Stimulated activated CD4-positive, alpha-beta T cell treated with anti-CD3 and anti-CD28 coated beads, Interleukin-1b, Interleukin-23, amount 100 ng/mL, for 24 hours (primary cell): ENCODE data around the gene LOC128125822.
"Not testable (repeated sequence)": the region's sequence is repeated elsewhere in the genome, so short reads cannot be mapped to it uniquely, and the experiment has no call there.

Source experiments
- DNase-seq, 4 experiments: peaks; one replicate each; pipeline ENCODE4 v3.0.0-alpha.2; 2020; ENCODE audit warnings: low read depth in 4 of 4, low spot score in 1 of 4

The LOC128125822 gene

GRCh38 chr6:63581355-63582013 lies 9.2 kb downstream of the LOC128125822 start:
- no peak for DNase-seq

DNA sequence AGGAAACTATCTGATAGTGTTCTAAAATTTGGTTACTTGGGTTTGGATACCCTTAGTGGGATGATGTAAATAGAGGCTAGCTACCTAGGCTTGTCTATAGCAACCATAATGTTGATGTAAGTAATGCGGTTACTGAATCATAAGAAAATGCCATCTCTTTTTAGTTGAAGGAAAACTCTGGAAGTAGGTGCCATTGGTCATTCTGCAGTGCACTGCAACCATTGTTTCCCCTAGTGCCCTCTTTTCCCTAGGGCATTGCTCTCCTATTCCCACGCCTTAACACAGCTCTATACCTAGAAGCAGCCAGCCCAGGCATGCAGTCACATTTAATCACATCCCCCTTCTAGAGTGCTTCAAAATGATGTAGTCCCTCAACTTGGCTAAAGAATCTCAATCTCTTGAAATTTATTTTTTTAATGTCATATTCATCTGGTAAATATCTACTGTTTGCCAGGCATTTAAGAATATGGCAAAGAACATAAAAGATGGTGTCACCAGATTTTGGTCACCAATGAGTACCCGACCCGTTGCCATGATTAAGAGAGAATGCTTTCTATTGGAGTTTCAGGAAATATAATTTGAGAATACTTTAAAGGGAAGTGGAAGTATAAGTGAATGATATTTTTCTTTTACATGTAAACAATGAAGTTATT lies 10.4 kb downstream of the LOC128125822 start:
- DNase-seq, result no peak

DNA sequence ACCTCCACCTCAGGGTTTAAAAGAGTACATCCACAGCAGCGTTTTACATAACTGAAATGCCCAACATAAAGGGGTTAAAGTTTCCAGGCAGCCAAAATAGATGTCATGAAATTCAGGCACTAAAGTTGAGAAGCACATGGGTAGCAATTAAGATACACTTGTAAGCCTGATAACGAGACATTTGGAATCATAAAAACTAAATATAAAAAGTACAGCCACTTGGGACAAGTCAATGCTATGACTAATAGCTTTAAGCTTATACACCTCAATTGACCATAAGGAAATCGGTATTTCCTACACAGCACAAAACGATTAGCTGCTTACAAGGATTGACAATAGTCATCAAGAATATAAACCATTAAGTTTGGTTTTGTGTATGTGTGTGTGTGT lies 11.8 kb downstream of the LOC128125822 start:
- no peak for DNase-seq

GRCh38 chr6:63584566-63584965 lies 12.3 kb downstream of the LOC128125822 start:
- no peak for DNase-seq

DNA sequence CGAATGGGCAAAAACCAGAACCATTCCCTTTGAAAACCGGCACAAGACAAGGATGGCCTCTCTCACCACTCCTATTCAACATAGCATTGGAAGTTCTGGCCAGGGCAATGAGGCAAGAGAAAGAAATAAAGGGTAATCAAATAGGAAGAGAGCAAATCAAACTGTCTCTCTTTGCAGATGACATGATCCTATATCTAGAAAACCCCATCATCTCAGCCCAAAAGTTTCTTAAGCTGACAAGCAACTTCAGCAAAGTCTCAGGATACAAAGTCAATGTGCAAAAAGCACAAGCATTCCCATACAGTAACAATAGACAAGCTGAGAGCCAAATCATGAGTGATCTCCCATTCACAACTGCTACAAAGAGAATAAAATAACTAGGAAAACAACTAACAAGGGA lies 13.4 kb downstream of the LOC128125822 start:
- not testable (repeated sequence) for DNase-seq

DNA sequence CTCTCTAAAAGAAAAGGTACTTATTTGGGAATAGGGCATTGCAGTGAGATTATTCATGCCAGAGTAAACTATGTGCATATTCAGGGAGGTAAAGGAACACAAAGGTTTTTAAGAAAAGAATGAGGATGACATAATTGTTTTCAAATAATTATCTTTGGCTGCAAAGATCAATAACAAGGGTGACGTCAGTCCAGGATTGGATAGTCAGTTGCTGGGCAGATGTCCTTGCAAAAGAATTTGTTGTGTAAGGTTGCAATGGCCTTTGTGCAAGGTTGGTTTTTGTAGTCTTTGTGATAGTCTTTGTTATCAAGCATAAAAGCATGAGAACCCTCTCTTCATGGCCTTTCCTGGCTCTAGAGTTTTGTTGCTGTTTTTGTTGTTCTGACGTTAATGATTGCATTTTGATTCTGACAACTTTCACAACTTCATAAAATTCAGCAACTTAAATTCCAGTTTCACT lies 17.7 kb downstream of the LOC128125822 start:
- no peak for DNase-seq

GRCh38 chr6:63592886-63593285 lies 20.6 kb downstream of the LOC128125822 start:
- DNase-seq, result no peak

DNA sequence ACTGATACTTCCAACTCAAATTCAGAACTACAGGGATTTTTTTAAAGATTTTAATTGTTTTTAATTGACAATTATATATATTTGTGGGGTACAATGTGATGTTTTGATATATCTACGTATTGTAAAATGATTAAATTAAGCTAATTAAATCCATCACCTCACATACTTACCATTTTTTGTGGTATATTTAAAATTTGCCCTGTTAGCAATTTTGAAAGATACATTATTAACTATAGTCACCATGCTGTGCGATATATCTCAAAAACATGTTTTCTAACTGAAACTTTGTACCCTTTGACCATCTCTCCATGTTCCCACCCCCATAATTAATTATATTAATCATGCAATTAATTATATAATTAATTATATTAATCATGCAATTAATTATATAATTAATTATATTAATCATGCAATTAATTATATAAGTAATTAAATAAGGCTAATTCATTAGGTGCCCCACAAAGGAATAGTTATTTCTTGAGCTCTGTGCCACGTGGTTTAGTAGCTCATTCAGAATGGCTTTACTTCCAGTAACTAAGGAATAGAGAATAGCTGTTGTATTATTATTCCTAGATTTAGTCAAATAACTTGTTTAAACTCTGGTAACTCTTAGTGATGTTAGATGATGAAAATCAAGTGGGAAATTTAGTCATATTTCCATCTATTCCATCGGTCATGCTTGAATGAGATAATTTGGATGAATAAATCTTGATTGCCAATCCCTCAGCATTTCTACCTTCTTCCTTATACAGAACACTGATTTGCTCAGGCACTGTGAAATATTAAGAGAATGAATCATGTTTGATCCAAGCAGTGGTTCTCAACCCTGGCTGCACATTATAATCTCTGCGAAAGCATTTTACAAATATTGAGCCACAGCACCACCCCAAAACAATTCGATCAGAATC lies 25.1 kb downstream of the LOC128125822 start:
- DNase-seq, result no peak

- peak; percentile 17 to 54 (median 42) for DNase-seq
Observed at GRCh38 chr6:63598049-63599036, 26.1 kb downstream of the LOC128125822 start.

GRCh38 chr6:63599243-63599642 lies 27.0 kb downstream of the LOC128125822 start:
- DNase-seq, result no peak

DNA sequence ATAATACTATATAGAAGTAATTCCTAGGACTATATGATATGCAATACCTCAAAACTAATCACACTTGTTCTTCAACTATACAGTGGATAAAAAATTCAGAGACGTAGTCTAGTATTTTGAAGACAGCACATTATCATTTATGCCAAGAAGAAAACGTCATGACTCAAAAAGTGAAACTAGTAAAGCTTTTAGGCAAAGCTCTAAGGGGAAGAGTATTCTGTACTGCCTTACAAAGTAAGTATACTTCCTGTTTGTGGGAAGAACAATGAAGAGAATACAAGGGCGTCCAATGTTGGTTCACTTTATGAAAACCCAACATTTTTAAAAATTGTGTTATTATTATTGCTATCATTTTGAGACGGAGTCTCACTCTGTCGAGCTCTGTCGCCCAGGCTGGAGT lies 27.9 kb downstream of the LOC128125822 start:
- DNase-seq, result no peak

GRCh38 chr6:63609231-63609630 lies 37.0 kb downstream of the LOC128125822 start:
- DNase-seq, result no peak

DNA sequence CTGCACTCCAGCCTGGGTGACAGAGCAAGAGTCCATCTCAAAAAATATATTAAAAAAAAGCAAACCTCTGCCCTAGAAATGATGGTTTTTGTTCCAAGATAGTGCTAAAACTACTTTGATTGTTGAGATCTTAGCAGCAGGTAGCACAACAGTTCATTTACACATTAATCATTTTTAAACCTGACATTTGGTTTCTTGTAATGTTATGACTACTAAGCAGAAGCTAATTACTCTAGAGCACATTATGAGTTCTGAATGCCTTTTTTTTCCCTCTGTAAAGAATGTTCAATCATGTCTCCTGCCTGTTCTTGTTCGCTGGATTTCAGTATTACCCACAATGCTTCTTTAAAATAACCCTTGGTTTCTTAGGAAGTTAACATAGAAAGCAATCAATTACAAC lies 38.7 kb downstream of the LOC128125822 start:
- no peak for DNase-seq

GRCh38 chr6:63611560-63611959 lies 39.3 kb downstream of the LOC128125822 start:
- DNase-seq, result no peak

DNA sequence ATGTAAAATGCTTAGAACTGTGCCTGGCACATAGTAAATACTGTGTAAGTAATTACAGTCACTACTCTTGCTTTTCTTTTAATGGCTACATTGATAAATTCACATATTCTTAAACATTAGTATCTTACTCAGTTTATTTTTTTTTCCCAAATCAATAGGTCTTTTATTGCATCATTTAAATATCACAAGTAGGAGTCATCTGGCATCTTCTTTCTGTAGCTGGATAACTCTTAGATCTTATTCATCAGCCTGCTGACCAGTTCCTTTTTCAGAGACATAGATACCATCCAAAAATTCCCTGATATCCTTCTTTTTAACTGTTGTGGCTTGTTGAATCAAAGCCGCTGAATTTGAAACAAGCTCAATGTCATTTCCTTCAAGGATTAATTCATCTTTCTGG lies 43.3 kb downstream of the LOC128125822 start:
- no peak for DNase-seq
